Activated CD8-positive, alpha-beta memory T cell treated with anti-CD3 and anti-CD28 coated beads, Interleukin-2, amount 50 U/mL, for 24 hours (primary cell): ENCODE results near the gene PDK2.

Source experiments
- DNase-seq: peaks from one replicate; pipeline ENCODE4 v3.0.0-alpha.2; 2020; ENCODE audit errors: extremely low read depth

Gene PDK2

GRCh38 chr17:50149417-50150353 is 54.5 kb downstream of the PDK2 start:
- DNase-seq = no peak

- DNase-seq = no peak
These were observed 55.3 kb downstream of the PDK2 start, which contains the start of gene PPP1R9B for GRCh38 chr17:50150354-50151040. PPP1R9B (minus strand) TSS chr17:50150677; CDS start chr17:50150513, 164 bp downstream.

DNA sequence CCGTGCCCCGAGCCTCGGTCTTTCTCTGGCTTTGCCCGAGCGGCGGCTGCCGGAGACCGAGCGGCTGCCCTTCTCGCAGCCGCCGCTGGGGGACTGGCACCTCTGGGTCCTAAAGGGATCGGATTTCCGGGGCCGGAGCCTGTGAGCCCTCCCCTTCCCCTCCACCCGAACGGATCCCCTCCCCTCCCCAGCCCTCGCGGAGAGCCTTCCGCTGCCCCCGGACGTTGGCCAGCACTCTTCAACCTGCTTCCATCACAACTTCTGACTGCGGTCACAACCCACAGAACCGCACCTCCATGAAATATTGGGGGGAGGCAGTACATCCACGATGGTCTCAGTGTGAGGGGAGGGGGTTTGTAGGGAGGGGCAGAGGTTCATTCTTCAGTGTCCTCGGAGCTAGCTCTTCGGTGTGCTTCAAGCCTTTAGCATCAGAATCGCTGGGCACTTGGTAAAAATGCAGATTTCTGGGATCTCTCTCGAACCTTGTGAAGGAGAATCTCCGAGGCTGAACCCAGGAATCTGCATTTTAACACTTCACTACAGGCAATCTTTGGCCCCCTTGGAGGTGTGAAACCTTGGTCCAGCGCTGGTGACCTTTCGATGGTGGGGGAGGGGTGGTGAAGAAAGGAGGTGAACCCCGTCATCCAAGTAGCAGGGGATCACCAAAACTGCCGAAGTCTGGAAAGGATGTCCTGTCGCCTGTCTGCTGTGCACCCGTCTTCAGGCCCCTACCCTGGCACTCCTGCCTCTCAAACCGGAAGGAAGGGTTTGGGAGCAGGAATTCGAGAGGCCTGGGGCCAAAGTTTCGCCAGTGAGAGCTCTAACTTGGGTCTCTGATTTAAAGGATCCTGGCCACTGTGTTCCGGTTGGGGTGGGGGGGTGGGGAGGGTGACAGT is 56.1 kb downstream of the PDK2 start:
- peak; percentile 72 for DNase-seq

GRCh38 chr17:50151937-50152547 is 56.9 kb downstream of the PDK2 start:
- DNase-seq = no peak

DNA sequence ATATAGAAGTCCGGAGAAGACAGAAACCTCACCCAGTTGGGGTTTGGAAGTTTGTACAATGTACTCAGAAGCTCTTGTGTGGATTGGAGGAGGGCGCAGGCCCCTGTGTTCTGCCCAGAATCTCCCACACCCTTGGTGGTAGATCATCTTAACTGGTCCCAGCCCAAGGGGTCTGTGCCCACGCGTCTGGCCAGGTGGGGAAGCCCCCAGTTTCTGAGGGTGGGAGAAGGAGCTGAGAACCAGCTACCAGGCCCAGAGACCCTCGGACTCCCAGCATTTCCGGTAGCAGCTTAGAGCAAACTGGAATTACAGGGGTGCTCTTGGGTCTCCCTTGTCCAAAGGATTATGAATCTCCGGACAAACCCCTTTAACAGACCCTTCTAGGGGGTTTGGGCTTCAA is 57.6 kb downstream of the PDK2 start:
- DNase-seq = no peak

- no peak for DNase-seq
These were observed 58.8 kb downstream of the PDK2 start for GRCh38 chr17:50153650-50154575.

DNA sequence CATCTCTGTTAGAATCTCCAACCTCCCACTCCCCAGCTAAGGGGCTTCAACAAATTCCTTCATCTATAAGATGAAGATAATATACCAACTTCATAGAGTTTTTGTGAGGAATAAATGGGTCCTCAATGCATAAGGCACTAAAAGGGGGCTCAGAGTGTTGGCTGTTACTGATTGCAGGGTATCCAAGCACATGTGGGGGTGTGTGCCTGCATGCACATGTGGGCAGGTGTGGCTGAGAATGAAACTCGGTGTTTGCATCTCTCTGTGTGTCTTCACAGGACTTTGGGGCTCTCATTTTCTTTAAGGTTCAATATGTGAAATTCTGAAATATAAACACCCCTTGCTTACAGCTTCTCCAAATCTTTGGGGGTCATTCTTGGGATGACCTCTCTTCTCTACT is 59.5 kb downstream of the PDK2 start:
- no peak for DNase-seq

DNA sequence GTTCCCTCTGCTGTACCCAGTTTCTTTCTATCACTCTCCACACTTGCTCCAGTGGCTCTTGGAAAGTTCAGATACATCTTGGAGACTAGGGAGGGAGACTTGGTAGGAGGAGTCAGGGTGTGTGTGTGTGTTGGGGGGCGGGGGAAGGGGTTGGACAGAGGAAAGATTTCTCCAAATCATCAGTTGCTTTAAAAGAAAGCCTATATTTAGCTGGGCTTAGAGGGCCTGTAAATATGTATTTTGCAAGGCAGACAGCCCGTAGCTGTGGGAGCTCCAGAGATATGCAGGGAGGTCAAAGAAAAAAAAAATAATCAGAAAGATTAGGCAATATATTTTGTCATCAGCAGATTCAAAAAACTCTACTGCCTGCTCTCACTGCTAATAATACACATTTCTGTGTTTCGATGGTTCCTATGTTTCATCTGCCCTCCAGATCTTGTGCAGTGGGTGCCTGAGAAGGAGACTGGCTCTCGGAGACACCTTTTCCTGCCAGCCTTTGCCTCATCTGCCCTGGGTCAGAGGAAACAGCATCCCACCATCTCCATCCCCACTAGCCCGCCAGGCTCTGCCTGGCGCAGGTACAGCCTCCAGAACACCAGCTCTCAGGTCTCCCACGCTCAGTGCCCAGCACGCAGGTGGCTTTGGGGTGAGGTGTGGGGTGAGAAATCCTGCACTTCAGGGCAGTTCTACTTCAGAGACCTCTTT is 60.1 kb downstream of the PDK2 start:
- no peak for DNase-seq

- DNase-seq = no peak
These were observed 62.7 kb downstream of the PDK2 start for GRCh38 chr17:50157891-50158290.

DNA sequence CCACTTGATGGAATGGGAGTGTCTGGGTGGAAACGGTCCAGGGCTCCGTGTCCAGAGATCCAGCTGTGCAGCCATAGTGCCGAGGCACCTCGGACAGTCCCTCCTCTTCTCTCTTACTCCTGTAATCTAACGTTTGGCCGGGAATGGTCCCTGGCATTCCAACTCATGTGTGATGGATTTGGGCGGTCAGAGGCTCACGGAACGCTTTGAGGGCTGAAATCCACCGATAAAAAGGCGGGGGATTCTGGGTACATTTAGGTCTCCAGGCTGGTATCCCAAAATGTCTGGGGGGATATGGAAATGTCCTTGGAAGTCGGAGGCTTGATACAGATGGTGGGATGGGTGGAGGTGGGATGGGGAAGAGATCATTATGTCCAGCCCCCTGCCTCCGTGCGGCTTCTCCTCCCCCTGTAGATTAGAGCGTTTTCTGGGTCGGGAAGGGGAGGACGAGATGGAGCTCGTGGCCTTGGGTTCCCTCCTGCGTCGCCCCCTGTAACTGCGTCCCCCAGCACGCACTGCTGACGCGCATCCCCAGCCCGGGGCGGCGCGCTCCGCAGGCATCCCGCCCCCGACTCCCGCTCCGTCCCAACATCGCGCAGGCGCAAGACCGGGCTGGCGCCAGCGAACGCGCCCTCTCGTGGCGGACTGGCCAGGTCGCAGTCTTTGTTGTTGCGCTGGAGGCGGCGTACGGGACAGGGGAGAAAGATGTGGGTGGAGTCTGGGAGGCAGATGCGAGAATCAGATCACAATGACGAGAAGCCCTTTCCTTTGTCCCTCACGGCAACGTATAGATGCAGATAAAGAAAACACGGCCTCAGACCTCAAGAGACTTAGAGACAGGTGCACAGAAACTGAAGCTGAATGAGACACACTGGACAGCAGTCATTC is 66.1 kb downstream of the PDK2 start:
- DNase-seq = peak; percentile 90
